ENCODE measurements around the gene NUMA1.
A peak's percentile ranks its signal among the peaks of the same experiment; 100 is the strongest.

NUMA1 gene

GRCh38 chr11:72111300-72112142, 31.2 kb upstream of the NUMA1 start:
- TF ChIP-seq REST (IDR thresholded peaks at IDR 0.05; ENCODE audit: insufficient read depth in 1 of 2, low read depth in 2 of 2, low read length in 2 of 2) (no peak), FOXP2 (optimal IDR thresholded peaks at IDR 0.05; ENCODE audit: borderline replicate concordance, extremely low read depth, extremely low read length, insufficient read depth) (no peak), SIN3A (IDR thresholded peaks at IDR 0.05; ENCODE audit: borderline replicate concordance, insufficient read depth, low read length) (no peak), TAF1 (IDR thresholded peaks at IDR 0.05; ENCODE audit: borderline replicate concordance, insufficient read depth, low read length) (no peak), POLR2AphosphoS5 (IDR thresholded peaks at IDR 0.05; ENCODE audit: low read depth, low read length) (no peak)

DNA sequence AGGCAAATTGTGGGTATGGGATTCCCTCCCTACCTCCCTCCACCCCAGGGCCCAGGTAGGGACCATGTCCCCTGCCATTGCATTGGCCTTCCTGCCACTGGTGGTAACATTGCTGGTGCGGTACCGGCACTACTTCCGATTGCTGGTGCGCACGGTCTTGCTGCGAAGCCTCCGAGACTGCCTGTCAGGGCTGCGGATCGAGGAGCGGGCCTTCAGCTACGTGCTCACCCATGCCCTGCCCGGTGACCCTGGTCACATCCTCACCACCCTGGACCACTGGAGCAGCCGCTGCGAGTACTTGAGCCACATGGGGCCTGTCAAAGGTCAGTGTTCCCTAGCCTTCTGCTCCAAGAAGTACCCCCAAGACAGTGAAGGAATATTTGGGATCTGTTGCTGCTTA, 25.5 kb upstream of the NUMA1 start, which contains the start of gene TOMT:
TSS of gene TOMT (plus strand) at position 37 of the 400 bp plus-strand sequence. CDS start at position 65, 28 bp downstream.
- TF ChIP-seq TAF1 (IDR thresholded peaks at IDR 0.05; ENCODE audit: borderline replicate concordance, insufficient read depth, low read length) (no peak), REST (IDR thresholded peaks at IDR 0.05; ENCODE audit: insufficient read depth in 1 of 2, low read depth in 2 of 2, low read length in 2 of 2) (no peak), FOXP2 (optimal IDR thresholded peaks at IDR 0.05; ENCODE audit: borderline replicate concordance, extremely low read depth, extremely low read length, insufficient read depth) (no peak), POLR2AphosphoS5 (IDR thresholded peaks at IDR 0.05; ENCODE audit: low read depth, low read length) (no peak), SIN3A (IDR thresholded peaks at IDR 0.05; ENCODE audit: borderline replicate concordance, insufficient read depth, low read length) (no peak)

- TF ChIP-seq FOXP2 (optimal IDR thresholded peaks at IDR 0.05; ENCODE audit: borderline replicate concordance, extremely low read depth, extremely low read length, insufficient read depth) (no peak), SIN3A (IDR thresholded peaks at IDR 0.05; ENCODE audit: borderline replicate concordance, insufficient read depth, low read length) (no peak), TAF1 (IDR thresholded peaks at IDR 0.05; ENCODE audit: borderline replicate concordance, insufficient read depth, low read length) (no peak), POLR2AphosphoS5 (IDR thresholded peaks at IDR 0.05; ENCODE audit: low read depth, low read length) (no peak)
These were observed 23.4 kb upstream of the NUMA1 start for GRCh38 chr11:72103754-72104167.

- TF ChIP-seq SIN3A (IDR thresholded peaks at IDR 0.05; ENCODE audit: borderline replicate concordance, insufficient read depth, low read length) (0 out of 2 replicates have a peak, but pooled peaks have one; percentile 37), REST (IDR thresholded peaks at IDR 0.05; ENCODE audit: insufficient read depth in 1 of 2, low read depth in 2 of 2, low read length in 2 of 2) (0 out of 4 replicates have a peak, but pooled peaks of 1 of the 2 experiments have one; percentile 30), TAF1 (IDR thresholded peaks at IDR 0.05; ENCODE audit: borderline replicate concordance, insufficient read depth, low read length) (peak; percentile 67; the same call in 1 of the 2 replicates), FOXP2 (optimal IDR thresholded peaks at IDR 0.05; ENCODE audit: borderline replicate concordance, extremely low read depth, extremely low read length, insufficient read depth) (peak; percentile 88), POLR2AphosphoS5 (IDR thresholded peaks at IDR 0.05; ENCODE audit: low read depth, low read length) (peak; percentile 88)
These were observed 22.8 kb upstream of the NUMA1 start, which contains the start of gene LAMTOR1 for GRCh38 chr11:72102946-72103753. LAMTOR1 (minus strand) TSS chr11:72103297; CDS start chr11:72103224, 73 bp downstream.

DNA sequence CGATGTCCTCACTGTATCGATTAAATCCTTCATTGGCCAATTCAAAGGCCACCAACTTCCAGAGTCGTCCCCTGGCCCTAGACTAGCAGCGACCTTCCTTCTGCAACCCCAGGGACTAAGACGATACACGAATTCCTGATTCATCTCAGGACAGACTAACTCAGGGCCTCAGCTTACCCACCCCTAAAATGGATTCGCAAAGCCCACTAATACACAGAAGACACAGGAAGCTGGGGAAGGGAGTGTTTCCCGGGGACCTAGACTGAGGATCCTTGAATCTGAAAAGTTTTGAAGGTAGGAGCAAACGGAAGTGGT, 22.2 kb upstream of the NUMA1 start:
- no peak for TF ChIP-seq SIN3A (IDR thresholded peaks at IDR 0.05; ENCODE audit: borderline replicate concordance, insufficient read depth, low read length)
